Duodenal mucosa (tissue), 2 donors: ENCODE data around the gene KCNH8.
A peak's percentile ranks its signal among the peaks of the same experiment; 100 is the strongest.

Source experiments
- H3K27ac ChIP-seq: one replicate; pipeline ENCODE4 v1.7.0; 2013; ENCODE audit warnings: low read depth, low read length
- H3K27me3 ChIP-seq, 2 donors: one replicate each; pipeline ENCODE4 v1.7.0; 2013; ENCODE audit warnings: low read length in 2 of 2, control low read depth in 1 of 2; ENCODE audit not compliant: insufficient read depth in 2 of 2, control insufficient read depth in 1 of 2
- H3K36me3 ChIP-seq, 2 donors: one replicate each; pipeline ENCODE4 v1.7.0; 2013; ENCODE audit warnings: low read length in 2 of 2, control low read depth in 1 of 2; ENCODE audit not compliant: insufficient read depth in 2 of 2, control insufficient read depth in 1 of 2
- H3K4me1 ChIP-seq, 2 donors: one replicate each; pipeline ENCODE4 v1.7.0; 2013; ENCODE audit warnings: low read length in 2 of 2, control low read depth in 1 of 2; ENCODE audit not compliant: insufficient read depth in 2 of 2, control insufficient read depth in 1 of 2
- H3K4me3 ChIP-seq, 2 donors: one replicate each; pipeline ENCODE4 v1.7.0; 2013; ENCODE audit warnings: low read length in 2 of 2, low read depth in 1 of 2
- H3K9ac ChIP-seq, 2 donors: one replicate each; pipeline ENCODE4 v1.7.0; 2013; ENCODE audit warnings: low read length in 2 of 2, low read depth in 1 of 2
- H3K9me3 ChIP-seq, 2 donors: one replicate each; pipeline ENCODE4 v1.7.0; 2013; ENCODE audit warnings: low read length in 2 of 2, control low read depth in 1 of 2; ENCODE audit not compliant: control insufficient read depth in 1 of 2

The KCNH8 gene

DNA sequence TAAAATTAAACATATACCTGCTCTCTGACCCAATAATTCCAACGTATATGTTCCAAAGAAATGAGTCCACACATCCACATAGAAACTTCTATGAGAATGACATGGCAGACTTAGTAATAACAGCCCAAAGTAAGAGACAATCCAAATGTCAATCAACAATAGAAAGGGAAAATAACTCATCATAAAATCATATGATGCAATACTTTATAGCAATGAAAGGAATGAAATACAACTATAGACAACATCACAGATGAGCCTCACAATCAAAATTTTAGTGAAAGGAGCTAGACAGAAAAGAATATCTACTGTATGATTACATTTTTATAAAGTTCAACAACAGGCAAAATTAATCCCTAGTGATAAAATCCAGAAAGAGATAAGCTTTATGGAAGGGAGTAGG, 23.6 kb upstream of the KCNH8 start:
- H3K27me3 ChIP-seq, result no peaks in the 10 kb centered on the region
- no peaks in the 10 kb centered on the region for H3K36me3 ChIP-seq

DNA sequence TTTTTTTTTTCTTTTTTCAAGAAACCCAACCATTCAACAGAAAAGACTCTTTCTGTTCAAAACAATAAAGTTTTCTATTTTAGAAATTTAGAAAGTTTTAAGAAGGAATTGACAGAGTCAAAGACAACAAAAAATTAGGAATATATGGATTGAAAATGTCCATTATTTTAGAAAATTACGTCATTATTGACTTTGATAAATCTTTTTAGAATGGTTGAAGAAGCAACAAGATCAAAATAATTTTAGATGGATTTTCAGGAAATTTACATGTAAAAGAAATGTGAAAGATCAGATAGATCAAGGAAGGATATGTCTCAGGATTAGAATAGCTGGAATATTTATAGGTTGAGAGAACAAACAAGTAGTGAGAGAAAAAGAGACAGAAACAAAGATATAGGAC, 8.4 kb upstream of the KCNH8 start:
- H3K9ac ChIP-seq, result no peak overlapping the region
- no peaks in the 10 kb centered on the region for H3K4me1 ChIP-seq
- no peaks in the 10 kb centered on the region for H3K36me3 ChIP-seq
- H3K9me3 ChIP-seq, result no peaks in the 10 kb centered on the region
- no peak overlapping the region for H3K4me3 ChIP-seq
- no peak overlapping the region for H3K27ac ChIP-seq
- H3K27me3 ChIP-seq, result no peaks in the 10 kb centered on the region

More for the DNA sequence above, 23.6 kb upstream of the KCNH8 start:
- no peak overlapping the region for H3K9ac ChIP-seq
- H3K4me1 ChIP-seq, result no peaks in the 10 kb centered on the region
- no peaks in the 10 kb centered on the region for H3K9me3 ChIP-seq
- H3K4me3 ChIP-seq, result no peak overlapping the region
- H3K27ac ChIP-seq, result no peak overlapping the region

DNA sequence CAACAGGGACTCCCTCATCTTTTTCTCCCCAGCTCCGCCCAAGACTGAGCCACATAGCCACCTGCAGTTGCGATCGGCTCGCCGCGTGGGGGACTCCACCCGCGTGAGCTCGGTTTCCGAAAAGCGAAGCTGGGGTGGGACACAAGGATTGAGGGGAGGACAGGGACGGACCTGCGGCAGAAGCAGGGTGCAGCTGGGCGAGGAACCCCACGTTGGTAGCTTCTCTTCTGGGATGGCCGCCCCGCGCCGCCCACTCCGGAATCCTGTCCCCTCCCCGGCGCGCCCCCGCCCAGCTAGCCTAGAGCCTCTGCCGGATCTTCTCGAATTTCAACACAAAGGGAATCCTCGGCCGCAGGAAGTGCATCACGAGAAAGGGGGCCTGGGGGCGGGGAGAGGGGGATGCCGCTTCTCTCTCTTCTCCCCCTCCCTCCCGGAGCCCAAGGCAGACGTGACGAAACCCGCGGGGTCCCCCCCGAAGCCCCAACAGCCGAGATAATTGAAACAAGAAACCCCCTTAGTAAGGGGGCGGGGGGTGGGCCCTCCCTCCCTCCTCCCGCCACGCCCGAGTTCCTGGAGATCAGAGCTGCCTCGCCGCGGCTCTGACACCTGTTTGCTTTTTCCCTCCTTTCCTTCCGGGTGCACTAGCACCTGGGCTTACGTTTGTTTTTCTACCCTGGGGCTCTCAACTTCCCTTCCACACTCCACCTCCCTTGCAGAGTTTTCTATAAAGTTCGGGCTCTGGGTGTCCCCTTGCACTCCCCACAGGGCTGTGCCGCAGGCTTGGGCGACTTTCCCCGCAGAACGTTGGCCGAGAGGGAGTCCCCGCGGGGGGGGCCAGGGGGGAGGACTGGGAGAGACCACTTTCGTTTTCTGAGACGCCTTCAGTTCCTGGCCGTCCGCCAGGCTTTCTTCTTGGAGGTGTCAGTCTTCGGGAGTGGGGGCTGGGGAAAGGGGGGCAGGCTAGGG, 1.3 kb upstream of the KCNH8 start:
- H3K9ac ChIP-seq, result peak overlapping the region in 1 of 2 donors; percentile 62
- no peaks in the 10 kb centered on the region for H3K9me3 ChIP-seq
- no peaks in the 10 kb centered on the region for H3K36me3 ChIP-seq
- H3K27me3 ChIP-seq, result peaks cover 0 to 8% of the 10 kb centered on the region in 2 donors
- peak overlapping the region; percentile 81 to 83 for H3K4me3 ChIP-seq
- H3K27ac ChIP-seq, result peak overlapping the region; percentile 31
- peaks cover 4 to 6% of the 10 kb centered on the region in 2 donors for H3K4me1 ChIP-seq

DNA sequence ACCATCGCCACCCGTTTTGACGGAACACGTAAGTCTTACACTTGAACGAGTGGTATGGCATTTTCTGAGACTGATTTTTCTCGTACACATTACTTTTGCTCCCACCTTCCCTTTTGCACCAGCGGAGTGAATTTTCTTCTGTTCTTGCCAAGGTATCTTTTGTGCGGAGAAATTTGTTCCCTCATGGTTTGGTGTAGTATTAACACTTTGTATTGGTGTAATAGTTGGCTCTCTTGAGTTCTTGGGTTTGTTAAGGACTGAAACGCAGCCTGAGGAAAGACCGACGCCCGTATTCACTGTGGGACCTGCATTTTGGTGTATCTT, 420 bp downstream of the KCNH8 start:
- no peak overlapping the region for H3K9ac ChIP-seq

DNA sequence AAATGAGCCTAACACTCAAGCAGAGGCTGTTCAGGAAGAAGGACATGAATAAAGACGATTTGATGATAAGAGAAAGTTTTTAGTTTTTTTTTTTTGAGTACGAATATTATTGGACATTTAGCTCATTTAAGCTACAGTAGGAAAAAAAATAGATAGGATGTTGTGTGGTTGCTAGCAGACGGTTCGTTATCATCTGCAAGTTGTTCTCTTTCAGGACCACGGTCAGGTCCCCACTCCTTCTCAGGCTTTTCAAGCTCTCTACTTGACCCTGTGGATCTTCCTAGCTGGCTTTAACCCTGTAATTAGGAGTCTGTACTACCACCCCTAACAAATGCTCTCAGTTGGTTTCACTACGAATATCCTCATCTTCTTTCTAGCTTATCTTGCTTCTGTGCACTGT, 1.1 kb downstream of the KCNH8 start:
- Histone ChIP-seq H3K4me1 (peaks cover 4 to 6% of the 10 kb centered on the region in 2 donors), H3K36me3 (no peaks in the 10 kb centered on the region), H3K9ac (no peak overlapping the region), H3K27ac (no peak overlapping the region), H3K27me3 (peaks cover 0 to 8% of the 10 kb centered on the region in 2 donors), H3K9me3 (no peaks in the 10 kb centered on the region), H3K4me3 (peak overlapping the region in 1 of 2 donors; percentile 54)

More for the DNA sequence above, 420 bp downstream of the KCNH8 start:
- H3K4me3 ChIP-seq, result peak overlapping the region; percentile 9 to 54
- H3K9me3 ChIP-seq, result no peaks in the 10 kb centered on the region
- H3K27me3 ChIP-seq, result peaks cover 0 to 8% of the 10 kb centered on the region in 2 donors
- H3K27ac ChIP-seq, result no peak overlapping the region
- H3K36me3 ChIP-seq, result no peaks in the 10 kb centered on the region
- peaks cover 4 to 6% of the 10 kb centered on the region in 2 donors for H3K4me1 ChIP-seq

DNA sequence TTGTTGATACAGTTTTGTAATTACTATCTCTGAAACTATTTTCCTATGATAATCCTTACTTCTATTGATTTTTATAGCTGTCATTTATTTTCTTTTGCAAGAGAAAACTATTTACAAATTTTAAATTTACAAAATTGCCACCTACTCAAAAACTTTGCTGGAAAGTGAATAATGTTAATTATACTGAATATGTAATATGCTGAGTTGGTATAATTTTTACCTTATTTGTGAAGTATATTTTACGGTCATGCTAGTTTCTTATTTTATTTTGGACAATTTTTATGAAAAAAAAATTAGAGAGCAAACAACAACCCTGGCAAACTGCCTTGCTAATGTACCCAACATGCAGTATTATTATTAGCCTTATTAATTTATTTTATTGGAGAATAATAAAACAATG, 2.9 kb downstream of the KCNH8 start:
- H3K4me3 ChIP-seq, result no peak overlapping the region
- H3K27ac ChIP-seq, result no peak overlapping the region

DNA sequence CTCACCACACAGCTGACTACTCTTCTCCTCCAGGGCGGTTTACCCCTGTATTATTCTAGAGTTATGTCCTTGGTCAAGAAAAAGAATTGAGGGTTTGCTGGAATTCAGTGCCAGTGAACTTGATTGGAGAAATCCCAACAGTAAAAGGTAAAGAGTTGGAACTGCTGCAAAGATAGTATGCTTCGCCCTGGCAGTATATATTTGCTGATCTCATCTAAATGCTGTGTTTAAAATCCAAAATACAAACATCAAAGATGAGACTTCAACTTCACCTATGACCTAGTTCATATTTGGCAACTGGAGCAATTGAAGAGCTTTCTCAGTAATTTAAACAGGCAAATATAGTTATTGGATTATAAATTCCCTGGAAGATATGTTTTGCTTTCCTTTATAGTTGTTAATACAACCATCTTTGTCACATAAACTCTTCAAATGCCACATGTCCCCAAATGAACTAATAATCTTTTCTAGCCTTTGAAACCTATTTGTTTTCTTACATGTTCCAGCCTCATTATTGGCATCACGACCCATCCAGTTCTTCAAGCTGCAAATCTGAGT, 6.5 kb downstream of the KCNH8 start:
- Histone ChIP-seq H3K4me1 (no peaks in the 10 kb centered on the region), H3K9ac (no peak overlapping the region), H3K36me3 (no peaks in the 10 kb centered on the region), H3K9me3 (no peaks in the 10 kb centered on the region), H3K27me3 (no peaks in the 10 kb centered on the region), H3K4me3 (no peak overlapping the region), H3K27ac (no peak overlapping the region)

More for the DNA sequence above, 2.9 kb downstream of the KCNH8 start:
- Histone ChIP-seq H3K9ac (no peak overlapping the region), H3K4me1 (peaks cover 4 to 5% of the 10 kb centered on the region in 2 donors), H3K9me3 (no peaks in the 10 kb centered on the region), H3K36me3 (no peaks in the 10 kb centered on the region), H3K27me3 (peaks cover 0 to 8% of the 10 kb centered on the region in 2 donors)

DNA sequence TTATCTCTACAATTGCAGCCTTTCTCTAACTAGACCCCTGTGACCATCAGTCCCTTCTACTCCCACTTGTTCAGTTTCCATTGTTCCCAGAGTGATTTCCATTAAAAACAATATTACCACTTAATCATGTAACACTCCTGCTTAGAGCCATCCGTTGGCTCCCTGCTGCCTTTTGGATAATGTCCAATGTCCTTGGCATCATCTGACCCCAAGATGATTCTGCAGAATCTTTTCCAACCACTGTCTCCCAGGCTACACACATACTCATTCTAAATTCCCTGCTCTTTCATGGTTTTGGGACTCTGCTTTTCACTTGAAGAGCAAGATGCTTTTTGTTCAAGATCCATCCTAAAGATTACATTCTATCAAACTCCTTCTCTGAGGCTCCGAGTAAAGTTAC, 7.1 kb downstream of the KCNH8 start:
- Histone ChIP-seq H3K4me1 (no peaks in the 10 kb centered on the region), H3K9ac (no peak overlapping the region), H3K27ac (no peak overlapping the region), H3K36me3 (no peaks in the 10 kb centered on the region), H3K4me3 (no peak overlapping the region), H3K27me3 (no peaks in the 10 kb centered on the region), H3K9me3 (no peaks in the 10 kb centered on the region)

DNA sequence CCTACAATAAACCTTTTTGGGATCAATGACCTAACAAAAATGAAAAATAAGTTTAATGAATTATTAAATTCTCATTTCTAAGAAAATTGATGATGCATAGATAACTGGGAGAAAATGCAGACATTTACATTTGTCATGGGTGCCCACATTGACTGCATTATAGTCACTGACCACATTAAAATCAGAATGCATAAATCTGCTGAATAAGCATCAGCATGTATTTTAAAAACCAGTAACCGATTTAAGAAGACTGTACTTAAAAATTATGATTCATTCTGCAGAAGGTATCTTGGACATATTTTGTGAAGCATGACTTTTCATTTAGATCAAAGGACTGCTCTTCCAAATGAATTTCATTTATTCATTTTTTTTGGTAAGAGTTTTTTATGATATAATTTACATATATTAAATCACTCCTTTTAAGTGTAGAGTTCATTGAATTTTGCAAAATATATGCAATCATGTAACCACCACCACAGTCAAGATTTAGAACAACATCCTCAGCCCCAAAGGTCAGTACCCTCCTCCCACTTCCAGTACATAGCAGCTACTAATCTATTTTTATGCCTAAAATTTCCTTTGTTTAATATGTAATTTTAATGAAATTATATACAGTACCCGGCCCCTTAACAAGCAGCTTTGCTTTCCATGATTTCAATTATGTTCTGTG, 11.8 kb downstream of the KCNH8 start:
- no peaks in the 10 kb centered on the region for H3K27me3 ChIP-seq
- H3K9me3 ChIP-seq, result no peaks in the 10 kb centered on the region
- H3K9ac ChIP-seq, result no peak overlapping the region
- H3K27ac ChIP-seq, result no peak overlapping the region
- H3K36me3 ChIP-seq, result no peaks in the 10 kb centered on the region
- H3K4me1 ChIP-seq, result no peaks in the 10 kb centered on the region
- H3K4me3 ChIP-seq, result no peak overlapping the region

DNA sequence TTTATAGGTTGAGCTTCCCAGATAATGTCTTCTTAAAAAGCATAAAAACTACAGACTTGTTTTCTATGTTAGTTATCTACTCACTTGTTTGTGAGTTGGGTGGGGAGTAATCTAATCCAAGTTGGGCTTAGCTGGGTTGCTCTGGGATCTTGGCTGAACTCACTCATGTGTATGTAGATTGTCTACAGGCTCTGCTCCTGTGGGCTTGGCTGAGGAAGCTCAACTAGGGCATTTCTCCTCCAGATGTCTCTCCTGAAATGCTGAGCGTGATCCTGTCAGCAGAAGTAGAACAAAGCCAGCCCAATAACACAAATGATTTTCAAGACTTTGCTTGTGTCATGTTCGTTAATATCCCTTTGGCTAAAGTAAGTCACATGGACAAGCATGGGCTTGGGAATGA, 17.3 kb downstream of the KCNH8 start:
- Histone ChIP-seq H3K4me1 (no peaks in the 10 kb centered on the region), H3K9ac (no peak overlapping the region), H3K36me3 (no peaks in the 10 kb centered on the region), H3K4me3 (no peak overlapping the region), H3K27me3 (no peaks in the 10 kb centered on the region), H3K27ac (no peak overlapping the region), H3K9me3 (no peaks in the 10 kb centered on the region)
